Skeletal muscle satellite cell (primary cell): ENCODE results near the gene NLRP1. TPM values are rescaled to one million over a fixed set of nuclear protein-coding genes. Genes with fewer than 3 reads are reported as not detected.

Source experiments
- H3K27me3 ChIP-seq: 2 replicates; pipeline ENCODE4 v1.7.0; 2013; ENCODE audit warnings: low read length; ENCODE audit not compliant: control insufficient read depth, insufficient read depth
- H3K36me3 ChIP-seq: 2 replicates; pipeline ENCODE4 v1.7.0; 2013; ENCODE audit warnings: mild to moderate bottlenecking, control low read depth, low read length; ENCODE audit not compliant: insufficient read depth
- H3K4me1 ChIP-seq: 2 replicates; pipeline ENCODE4 v1.7.0; 2013; ENCODE audit warnings: low read length; ENCODE audit not compliant: control insufficient read depth, insufficient read depth
- H3K4me2 ChIP-seq: 2 replicates; pipeline ENCODE4 v1.7.0; 2013; ENCODE audit warnings: mild to moderate bottlenecking, low read length
- H3K4me3 ChIP-seq: 2 replicates; pipeline ENCODE4 v1.7.0; 2013; ENCODE audit warnings: low read length
- H3K9ac ChIP-seq: 2 replicates; pipeline ENCODE4 v1.7.0; 2013; ENCODE audit warnings: mild to moderate bottlenecking, low read depth, low read length, moderate library complexity
- H3K9me3 ChIP-seq: replicated peaks from 2 replicates; pipeline ENCODE4 v1.7.0; 2013; ENCODE audit warnings: mild to moderate bottlenecking, control low read depth, low read length
- total RNA-seq: library from RNA; depleted of rRNA; stranded (reverse); fragments of >200 nt; gene quantifications from 2 replicates; pipeline ENCODE4 v1.2.3, GENCODE V29; 2012; rRNA removed

Gene NLRP1
- total RNA-seq: 9.0 and 12.4 TPM in 2 replicates

GRCh38 chr17:5584383-5585286 is at the start of gene NLRP1:
NLRP1 (minus strand) TSS chr17:5584509; CDS start chr17:5583957, 552 bp downstream.
- H3K9me3 ChIP-seq: no peaks in the 10 kb centered on the region
- H3K4me2 ChIP-seq: peak within 1 kb of the TSS; percentile 91
- H3K36me3 ChIP-seq: peaks cover 13% of the 10 kb centered on the region
- H3K4me1 ChIP-seq: peaks cover 42% of the 10 kb centered on the region
- H3K27me3 ChIP-seq: no peaks in the 10 kb centered on the region
- peak within 1 kb of the TSS; percentile 91 for H3K9ac ChIP-seq
- peak within 1 kb of the TSS; percentile 78 for H3K4me3 ChIP-seq

DNA sequence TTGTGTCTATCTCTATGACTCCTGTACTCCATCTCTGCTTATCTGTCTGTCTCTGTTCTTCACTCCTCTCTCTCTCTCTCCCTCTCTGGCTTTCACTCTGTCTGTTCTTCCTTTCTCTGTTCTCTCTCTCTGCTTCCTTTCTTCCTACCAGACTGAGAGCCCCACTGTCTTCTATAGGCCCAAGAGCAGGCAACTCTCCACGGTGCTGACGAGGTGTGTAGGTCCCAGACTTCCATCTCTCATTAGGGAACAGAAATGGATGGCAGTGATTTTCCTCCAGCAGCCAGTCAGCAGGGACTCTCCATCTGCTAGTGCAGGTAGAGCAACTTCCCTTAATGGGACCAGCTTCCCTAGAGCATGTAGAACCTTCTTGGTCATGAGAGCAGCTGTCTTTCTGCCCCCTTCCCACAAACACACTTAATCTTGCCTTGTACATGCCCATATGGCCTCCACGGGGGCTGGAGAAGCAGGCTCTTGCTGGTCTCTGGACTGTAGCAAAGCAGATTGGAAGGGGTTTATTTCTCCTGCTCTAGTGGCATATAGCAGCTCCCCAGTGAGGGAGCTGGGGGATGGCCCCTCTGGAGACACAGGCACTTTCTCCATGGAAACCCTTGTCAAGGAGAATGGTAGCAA is 47.8 kb upstream of the NLRP1 start:
- H3K9me3 ChIP-seq: no peaks in the 10 kb centered on the region
- peaks cover 12% of the 10 kb centered on the region for H3K4me1 ChIP-seq
- no peaks in the 10 kb centered on the region for H3K36me3 ChIP-seq
- no peak overlapping the region for H3K4me3 ChIP-seq
- H3K9ac ChIP-seq: no peak overlapping the region
- H3K27me3 ChIP-seq: peaks cover 24% of the 10 kb centered on the region
- H3K4me2 ChIP-seq: no peak overlapping the region

DNA sequence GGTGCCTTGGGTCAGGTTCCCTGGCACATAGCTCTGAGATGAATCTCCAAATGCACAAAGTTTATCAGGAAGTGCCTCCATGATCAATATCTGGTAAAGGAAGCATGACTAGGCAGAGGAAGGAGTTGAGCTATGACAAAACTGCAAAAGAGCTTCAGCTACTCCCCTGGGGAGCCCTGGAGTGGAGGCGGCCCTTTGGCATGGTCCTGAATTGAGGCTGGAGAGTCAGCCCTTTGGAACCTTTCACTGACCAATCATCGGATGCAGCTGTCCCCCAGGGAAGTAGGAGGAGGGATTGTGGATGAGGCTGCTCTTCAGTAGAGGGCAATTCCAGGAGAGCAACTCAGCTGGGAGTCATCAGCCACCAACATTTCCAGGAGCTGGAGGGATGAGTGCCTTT is 46.1 kb upstream of the NLRP1 start:
- Histone ChIP-seq H3K36me3 (no peaks in the 10 kb centered on the region), H3K9ac (no peak overlapping the region), H3K4me3 (peak overlapping the region; percentile 8), H3K4me2 (peak overlapping the region; percentile 53), H3K4me1 (peaks cover 12% of the 10 kb centered on the region), H3K27me3 (peaks cover 13% of the 10 kb centered on the region), H3K9me3 (no peaks in the 10 kb centered on the region)

DNA sequence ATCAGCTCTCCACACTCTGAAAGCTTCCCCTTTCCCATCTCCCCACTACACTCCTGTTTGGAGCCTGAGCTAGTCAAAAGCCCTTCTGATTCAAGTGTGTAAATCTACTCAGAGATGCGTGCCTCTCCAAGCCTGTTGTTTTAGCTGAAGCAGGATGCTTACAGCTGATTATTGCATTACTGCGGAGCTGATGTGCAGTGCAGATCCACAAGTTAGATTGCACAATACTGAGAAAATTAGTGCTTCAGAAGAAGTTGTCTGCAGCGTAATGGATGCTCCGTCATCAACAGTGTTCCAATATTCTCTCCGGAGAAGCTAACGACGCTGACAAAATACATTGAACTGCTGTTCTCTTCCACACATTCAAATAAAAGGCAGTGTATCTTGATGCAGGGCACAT is 44.8 kb upstream of the NLRP1 start:
- H3K27me3 ChIP-seq: peaks cover 13% of the 10 kb centered on the region
- no peak overlapping the region for H3K9ac ChIP-seq
- no peak overlapping the region for H3K4me2 ChIP-seq
- peaks cover 12% of the 10 kb centered on the region for H3K4me1 ChIP-seq
- no peaks in the 10 kb centered on the region for H3K9me3 ChIP-seq
- H3K36me3 ChIP-seq: no peaks in the 10 kb centered on the region
- H3K4me3 ChIP-seq: no peak overlapping the region

DNA sequence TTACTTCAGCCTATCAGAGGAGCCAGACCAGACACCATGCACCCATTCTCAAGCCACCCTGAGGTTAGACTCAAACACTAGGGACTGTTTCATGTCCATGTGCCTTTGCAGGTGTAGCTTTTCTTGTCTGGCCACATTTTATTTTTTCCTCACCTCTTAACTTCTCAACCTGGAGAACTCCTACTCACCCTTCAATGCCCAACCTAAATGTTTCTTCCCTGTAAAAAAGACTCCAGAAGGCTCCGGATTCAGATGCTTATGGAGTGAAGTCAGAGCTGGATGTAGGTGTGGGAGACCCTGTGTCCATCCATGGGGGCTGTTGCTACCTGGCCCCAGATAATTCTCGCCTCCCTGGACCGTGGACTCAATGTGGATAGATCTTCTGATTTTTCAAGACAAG is 44.0 kb upstream of the NLRP1 start:
- Histone ChIP-seq H3K9me3 (no peaks in the 10 kb centered on the region), H3K27me3 (peaks cover 20% of the 10 kb centered on the region), H3K9ac (no peak overlapping the region), H3K4me2 (no peak overlapping the region), H3K36me3 (no peaks in the 10 kb centered on the region), H3K4me3 (no peak overlapping the region), H3K4me1 (peaks cover 12% of the 10 kb centered on the region)

GRCh38 chr17:5624211-5624610 is 39.9 kb upstream of the NLRP1 start:
- Histone ChIP-seq H3K9me3 (no peaks in the 10 kb centered on the region), H3K4me3 (no peak overlapping the region), H3K4me2 (no peak overlapping the region), H3K9ac (no peak overlapping the region), H3K4me1 (no peaks in the 10 kb centered on the region), H3K27me3 (peaks cover 36% of the 10 kb centered on the region), H3K36me3 (no peaks in the 10 kb centered on the region)

- H3K27me3 ChIP-seq: peaks cover 45% of the 10 kb centered on the region
- H3K9ac ChIP-seq: no peak overlapping the region
- H3K36me3 ChIP-seq: no peaks in the 10 kb centered on the region
- no peaks in the 10 kb centered on the region for H3K9me3 ChIP-seq
- H3K4me2 ChIP-seq: no peak overlapping the region
- no peaks in the 10 kb centered on the region for H3K4me1 ChIP-seq
- H3K4me3 ChIP-seq: no peak overlapping the region
These were observed 37.4 kb upstream of the NLRP1 start for GRCh38 chr17:5621729-5622128.

DNA sequence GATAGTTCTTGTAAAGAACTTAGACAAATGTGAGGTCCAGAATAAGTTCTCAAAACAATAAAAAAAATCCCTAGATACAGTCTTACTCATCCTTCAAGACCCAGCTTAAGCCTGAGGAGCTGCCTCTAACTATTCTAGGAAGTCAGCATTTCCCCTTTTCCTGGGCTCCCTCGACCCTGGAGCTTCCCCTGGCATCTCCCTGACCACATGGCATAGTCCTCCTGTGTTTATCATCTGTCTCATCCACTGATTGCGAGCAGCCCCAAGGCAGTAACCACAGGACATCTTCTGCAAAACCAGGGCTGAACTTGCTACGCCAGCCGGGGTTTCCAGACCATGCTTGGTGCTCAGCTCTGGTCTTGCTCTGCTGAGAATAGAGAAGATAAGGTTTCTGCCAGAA is 36.7 kb upstream of the NLRP1 start:
- no peaks in the 10 kb centered on the region for H3K36me3 ChIP-seq
- no peaks in the 10 kb centered on the region for H3K9me3 ChIP-seq
- no peak overlapping the region for H3K9ac ChIP-seq
- H3K27me3 ChIP-seq: peaks cover 50% of the 10 kb centered on the region
- no peak overlapping the region for H3K4me3 ChIP-seq
- H3K4me2 ChIP-seq: no peak overlapping the region
- H3K4me1 ChIP-seq: no peaks in the 10 kb centered on the region

- no peak overlapping the region for H3K4me3 ChIP-seq
- no peak overlapping the region for H3K9ac ChIP-seq
- peaks cover 53% of the 10 kb centered on the region for H3K27me3 ChIP-seq
- H3K4me1 ChIP-seq: no peaks in the 10 kb centered on the region
- H3K4me2 ChIP-seq: no peak overlapping the region
- no peaks in the 10 kb centered on the region for H3K36me3 ChIP-seq
- no peaks in the 10 kb centered on the region for H3K9me3 ChIP-seq
These were observed 34.9 kb upstream of the NLRP1 start for GRCh38 chr17:5619088-5619740.

- no peak overlapping the region for H3K4me3 ChIP-seq
These were observed 34.2 kb upstream of the NLRP1 start for GRCh38 chr17:5618476-5618875.

DNA sequence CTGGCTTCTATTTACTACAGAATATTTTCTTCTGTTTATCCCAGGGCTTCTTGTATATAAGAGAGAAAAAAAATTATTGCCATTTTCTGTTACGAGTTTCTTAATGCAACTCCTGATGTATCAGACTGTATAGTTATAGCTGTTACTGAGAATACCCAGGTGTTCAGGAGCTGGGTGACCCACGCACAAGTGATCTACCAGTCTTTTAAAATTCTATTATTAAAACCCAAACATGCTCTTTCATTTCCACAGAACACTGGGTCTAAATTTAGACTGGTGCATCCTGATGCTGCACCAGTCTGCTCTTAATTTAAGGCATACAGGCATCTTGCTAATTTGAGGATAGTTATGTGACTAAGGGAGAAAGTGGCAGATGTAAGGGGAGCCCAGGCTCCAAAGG is 31.2 kb upstream of the NLRP1 start:
- Histone ChIP-seq H3K9me3 (no peaks in the 10 kb centered on the region), H3K4me1 (no peaks in the 10 kb centered on the region), H3K4me2 (no peak overlapping the region), H3K27me3 (peaks cover 50% of the 10 kb centered on the region), H3K9ac (no peak overlapping the region), H3K4me3 (no peak overlapping the region), H3K36me3 (no peaks in the 10 kb centered on the region)

More at GRCh38 chr17:5618476-5618875, 34.2 kb upstream of the NLRP1 start:
- no peaks in the 10 kb centered on the region for H3K9me3 ChIP-seq
- H3K4me1 ChIP-seq: no peaks in the 10 kb centered on the region
- no peak overlapping the region for H3K9ac ChIP-seq
- H3K4me2 ChIP-seq: no peak overlapping the region
- no peaks in the 10 kb centered on the region for H3K36me3 ChIP-seq
- H3K27me3 ChIP-seq: peaks cover 54% of the 10 kb centered on the region
